NCI-H1930 (cell line): ENCODE results near the gene PSENEN.

ENCODE experiments used
- DNase-seq, 2 experiments: peaks; one replicate each; lab custom pipeline; 2025; lab: John Stamatoyannopoulos, UW

Gene PSENEN

DNA sequence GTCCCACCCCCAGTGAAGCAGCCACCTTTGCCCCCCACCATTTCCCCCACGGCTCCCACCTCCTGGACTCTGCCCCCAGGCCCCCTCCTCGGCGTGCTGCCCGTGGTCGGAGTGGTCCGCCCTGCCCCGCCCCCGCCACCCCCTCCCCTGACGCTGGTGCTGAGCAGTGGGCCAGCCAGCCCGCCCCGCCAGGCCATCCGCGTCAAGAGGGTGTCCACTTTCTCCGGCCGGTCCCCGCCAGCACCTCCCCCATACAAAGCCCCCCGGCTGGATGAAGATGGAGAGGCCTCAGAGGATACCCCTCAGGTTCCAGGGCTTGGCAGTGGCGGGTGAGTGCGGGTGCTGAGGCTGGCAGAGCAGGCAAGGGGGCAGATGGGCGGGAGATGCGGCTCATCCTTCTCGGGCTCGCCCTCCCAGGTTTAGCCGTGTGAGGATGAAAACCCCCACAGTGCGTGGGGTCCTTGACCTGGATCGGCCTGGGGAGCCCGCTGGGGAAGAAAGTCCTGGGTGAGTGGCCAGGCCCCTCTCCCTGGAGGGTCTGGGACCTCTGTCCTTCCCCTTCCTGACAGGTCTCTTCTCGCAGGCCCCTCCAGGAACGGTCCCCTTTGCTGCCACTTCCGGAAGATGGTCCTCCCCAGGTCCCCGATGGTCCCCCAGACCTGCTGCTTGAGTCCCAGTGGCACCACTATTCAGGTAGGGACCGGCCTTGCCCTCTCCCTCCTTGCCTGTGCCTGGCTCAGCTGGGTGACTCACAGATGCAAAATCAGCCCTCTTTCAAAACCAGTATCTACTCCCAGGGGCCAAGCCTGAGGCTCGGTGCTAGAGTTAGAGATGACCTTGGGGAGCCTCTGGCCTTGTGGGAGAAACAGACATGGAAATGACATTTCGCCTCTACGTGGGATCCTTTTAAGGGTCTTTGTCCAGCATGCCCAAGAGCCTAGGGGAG, 12.0 kb upstream of the PSENEN start:
- DNase-seq = no peak

DNA sequence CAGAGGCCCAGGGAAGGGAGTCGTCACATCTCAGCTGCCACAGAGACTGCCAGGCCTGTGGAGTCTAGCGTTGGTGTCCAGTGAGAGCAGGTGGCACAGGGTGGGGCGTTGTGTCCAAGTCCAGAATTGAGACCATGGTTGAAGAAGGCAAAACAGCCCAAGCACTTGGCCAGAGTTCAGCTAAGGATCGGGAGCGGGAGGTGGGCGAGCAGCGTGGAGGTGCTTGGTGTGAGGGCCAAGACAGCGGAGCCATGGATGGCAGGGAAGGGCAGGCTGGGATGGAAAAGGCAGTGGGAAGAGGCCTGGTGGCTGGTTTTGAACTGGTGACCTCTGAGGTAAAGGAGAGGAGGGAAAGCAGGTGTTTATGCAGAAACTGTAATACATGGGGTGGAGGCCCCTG, 11.2 kb upstream of the PSENEN start:
- no peak for DNase-seq

DNA sequence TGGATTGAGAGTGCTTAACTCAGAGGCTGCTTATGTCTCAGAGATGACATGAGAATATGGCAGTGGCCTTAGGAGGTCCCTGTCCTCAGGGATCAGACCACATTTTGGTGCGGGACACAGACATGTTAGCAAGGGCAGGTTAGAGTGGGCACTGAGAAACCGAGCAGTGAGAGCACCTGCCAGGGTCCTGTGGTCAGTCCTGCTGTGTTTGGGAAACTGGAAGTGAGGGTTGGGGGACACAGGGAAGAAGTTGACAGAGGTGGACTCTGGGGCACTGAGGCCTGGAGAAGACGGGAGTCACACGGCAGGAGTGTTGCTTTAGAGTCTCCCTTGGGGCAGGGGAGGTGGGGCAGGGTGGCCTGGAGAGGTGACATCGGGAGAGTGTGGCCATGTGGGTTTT, 10.6 kb upstream of the PSENEN start:
- no peak for DNase-seq

DNA sequence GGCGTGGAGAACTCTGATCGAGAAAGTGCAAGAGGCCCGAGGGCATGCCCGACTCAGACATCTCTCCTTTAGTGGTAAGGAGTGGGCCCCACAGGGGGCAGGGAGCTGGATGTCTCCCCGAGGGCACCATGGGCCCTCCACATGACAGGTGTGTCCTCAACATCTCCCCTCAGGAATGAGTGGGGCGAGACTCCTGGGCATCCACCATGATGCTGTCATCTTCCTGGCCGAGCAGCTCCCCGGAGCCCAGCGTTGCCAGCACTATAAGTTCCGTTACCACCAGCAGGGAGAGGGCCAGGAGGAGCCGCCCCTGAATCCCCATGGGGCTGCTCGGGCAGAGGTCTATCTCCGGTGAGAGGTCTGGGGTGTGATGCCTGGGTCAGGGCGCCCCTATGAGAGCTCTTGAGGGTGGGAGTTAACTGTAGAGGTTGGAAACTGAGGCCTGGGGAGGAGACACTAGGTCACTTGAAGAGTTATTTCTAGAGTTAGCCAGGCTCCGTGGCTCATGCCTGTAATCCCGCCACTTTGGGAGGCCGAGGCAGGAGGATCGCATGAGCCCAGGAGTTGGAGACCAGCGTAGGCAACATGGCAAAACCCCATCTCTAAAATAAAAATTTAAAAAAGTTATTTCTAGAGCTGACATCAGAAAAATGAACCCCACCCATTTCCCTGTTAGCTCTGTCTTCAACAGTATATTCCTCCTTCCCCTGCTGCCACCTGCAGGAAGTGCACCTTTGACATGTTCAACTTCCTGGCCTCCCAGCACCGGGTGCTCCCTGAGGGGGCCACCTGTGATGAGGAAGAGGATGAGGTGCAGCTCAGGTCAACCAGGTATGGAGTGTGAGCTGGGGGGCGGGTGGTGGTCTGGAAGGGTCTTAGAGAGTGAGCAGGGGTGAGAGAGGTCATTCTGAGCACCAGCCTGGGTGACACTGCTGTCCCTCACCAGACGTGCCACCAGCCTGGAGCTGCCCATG, 8.3 kb upstream of the PSENEN start:
- DNase-seq = no peak

DNA sequence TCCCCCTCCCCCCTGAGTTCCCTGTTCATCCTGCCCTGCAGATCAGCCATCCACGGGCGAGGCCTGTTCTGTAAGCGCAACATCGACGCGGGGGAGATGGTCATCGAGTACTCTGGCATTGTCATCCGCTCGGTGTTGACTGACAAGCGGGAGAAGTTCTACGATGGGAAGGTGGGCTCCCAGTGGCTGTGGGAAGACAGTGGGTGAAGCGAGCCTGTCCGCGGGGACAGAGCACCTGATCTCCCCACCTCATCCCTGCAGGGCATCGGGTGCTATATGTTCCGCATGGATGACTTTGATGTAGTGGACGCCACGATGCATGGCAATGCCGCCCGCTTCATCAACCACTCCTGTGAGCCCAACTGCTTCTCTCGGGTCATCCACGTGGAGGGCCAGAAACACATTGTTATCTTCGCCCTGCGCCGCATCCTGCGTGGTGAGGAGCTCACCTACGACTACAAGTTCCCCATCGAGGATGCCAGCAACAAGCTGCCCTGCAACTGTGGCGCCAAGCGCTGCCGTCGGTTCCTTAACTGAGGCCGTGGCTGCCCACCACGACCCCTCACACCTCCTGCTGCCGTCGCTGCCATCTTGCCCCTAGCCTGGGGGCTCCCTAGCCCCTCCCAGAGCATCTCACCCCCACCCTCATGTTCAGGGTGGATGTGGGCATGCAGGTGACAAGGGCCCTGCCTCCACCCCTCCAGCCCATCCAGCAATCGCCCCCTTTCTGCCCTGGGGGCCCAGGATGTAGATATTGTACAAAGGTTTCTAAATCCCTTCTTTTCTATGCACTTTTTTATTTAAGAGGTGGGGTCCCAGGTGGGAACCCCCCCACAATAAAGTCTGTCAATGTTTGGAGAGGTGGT, 7.2 kb upstream of the PSENEN start:
- no peak for DNase-seq

DNA sequence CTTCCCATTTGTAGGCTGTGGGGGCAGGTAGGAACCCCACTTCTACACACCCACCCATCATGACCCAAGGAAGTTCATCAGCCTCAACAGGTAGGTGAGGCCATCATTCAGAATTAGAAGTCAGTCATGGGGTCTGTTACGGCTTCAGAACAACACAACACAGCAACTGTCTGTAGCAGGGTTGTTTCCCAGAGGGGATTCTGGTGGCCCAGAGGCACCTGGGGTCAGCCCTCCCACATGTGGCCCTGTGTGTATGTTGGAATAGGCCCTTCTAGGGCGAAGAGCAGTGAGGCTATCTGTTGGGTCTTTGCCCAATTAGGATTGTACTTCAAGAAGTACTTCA, 6.6 kb upstream of the PSENEN start:
- no peak for DNase-seq

DNA sequence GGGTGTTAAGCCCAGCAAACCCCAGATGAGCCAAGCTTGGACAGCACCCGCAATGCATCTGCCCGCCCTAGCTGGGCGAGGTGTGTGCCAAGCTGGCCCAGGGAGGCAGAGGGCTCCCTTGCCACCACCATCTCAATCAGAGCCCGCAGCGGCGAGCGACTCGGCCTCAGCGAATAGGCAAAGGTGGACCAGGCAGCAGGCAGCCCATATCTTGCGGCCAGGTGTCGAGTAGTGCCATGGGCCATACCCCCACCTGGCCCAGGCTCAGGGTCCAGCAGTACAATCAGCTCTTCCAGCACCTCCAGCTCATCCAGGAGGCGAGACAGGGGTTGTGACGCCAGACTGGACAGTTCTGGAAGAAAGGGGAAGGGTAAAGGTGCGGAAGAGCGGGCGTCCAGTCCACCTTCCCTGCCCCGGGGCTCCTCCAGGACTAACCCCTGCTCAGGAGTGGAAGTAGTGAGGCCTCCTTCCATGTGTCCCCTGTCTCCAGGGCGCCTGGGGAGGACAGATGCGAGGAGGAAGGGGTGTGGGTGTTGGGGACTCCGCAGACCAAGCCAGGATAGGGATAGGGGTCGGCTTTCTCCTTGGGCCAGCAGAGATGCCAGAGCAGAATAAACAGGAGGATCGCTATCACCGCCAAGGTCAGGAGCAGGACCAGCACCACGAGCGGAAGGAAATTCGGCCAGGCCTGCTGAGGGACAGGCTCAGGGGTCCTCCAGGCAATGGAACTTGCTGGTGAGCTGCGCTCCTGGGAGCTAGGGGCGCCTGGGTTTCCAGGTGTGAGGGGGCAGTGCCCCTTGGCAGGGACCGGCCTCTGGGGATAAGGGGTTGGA, 6.0 kb upstream of the PSENEN start:
- no peak for DNase-seq

DNA sequence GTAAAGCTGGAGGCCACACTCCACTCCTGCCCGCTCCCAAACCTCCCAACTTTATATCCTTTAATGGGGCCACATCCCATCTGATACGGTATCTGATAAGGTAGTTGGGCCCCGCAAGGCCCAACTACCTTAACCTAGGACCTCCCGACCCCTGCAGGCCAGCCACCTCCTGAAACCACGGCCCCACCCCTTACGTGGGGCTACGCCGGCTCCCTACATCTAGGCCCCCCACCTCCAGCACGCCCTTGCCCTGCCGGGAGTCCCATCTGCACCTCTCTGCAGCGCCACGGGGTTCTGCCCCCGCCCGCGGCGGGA, 5.4 kb upstream of the PSENEN start:
- no peak for DNase-seq

DNA sequence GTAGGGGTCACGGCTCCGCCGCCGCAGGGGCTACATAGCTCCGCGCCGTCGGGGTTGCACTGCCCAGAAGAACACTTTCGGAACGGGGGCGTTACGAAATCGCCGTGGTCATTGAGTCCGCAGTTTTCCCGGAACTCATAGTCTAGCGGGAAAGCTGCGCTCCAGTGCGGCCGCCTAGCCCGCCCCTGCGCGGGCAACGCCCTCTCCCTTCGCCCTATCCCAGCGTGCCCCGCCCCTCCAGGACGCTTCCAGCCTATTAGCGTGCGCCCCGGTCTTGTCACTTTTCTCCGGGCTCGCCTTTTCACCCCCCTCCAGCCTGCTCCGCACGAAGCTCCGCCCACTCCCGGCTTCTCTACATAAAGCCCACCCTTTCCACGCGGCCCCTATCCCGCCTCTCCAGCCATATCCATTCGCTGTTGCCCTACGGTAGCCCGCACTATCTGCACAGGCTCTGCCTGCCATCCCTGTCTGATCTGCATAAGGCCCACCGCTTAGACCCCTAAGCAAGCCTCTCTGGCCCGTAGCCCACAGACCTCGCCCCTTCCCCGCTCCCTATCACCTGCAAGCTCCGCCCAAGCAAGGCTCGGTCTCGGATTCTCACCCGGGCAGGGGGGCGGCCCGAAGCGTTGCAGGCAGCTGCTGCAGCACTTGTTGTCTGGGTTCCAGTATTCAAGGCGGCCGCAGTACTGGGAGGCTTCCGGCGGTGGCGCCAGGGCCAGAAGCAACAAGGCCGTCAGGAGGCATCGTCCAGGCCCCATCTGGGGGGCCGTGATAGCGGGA, 4.8 kb upstream of the PSENEN start:
- DNase-seq = peak; percentile 98 to 100

DNA sequence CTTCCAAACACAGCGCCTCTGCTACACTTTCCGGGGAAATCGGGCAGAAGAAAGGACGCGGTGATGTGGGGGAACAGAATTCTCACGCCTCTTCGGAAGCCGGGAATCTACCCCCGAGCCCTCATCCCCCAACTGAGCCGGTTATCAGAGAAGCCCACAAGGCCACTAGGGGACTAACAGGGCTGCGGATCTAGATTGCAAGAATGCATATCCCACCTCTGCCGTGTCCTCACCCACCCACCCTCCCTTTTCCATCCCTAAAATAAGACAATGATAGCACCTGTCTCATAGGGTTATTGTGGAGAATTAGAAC, 4.3 kb upstream of the PSENEN start:
- no peak for DNase-seq

DNA sequence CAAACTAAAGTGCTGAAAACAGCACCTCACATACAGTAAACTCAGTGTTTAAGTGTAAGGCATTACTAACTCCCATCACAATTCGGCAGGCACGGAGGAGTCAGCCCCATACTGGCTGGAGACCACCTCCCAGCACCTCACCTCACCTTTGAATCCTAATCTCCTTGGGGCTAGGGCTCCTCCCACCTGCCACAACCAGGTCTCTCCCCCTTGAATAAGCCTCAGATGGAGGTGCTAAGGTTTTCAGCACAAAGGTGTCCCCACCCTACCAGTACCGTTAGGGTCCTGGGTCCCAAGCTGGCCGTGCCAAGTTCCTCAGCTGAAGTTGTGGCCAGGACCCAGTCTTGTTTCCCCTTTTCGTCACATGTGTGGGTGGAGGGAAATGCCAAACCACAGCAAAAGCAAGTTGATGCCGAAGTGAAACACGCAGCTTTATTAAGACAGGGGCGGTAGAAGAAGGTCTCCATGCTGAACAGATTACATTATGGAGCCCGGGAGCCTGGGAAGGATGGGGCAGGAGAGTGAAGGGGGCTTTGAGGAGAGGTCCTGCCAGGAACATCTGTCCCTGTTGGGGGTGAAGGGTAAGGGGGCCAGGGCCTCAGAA, 3.2 kb upstream of the PSENEN start, which contains the start of gene IGFLR1:
Gene IGFLR1 (minus strand): TSS at position 332 of the 604 bp plus-strand sequence. CDS start 1,272 bp downstream, outside the sequence.
- DNase-seq = no peak

DNA sequence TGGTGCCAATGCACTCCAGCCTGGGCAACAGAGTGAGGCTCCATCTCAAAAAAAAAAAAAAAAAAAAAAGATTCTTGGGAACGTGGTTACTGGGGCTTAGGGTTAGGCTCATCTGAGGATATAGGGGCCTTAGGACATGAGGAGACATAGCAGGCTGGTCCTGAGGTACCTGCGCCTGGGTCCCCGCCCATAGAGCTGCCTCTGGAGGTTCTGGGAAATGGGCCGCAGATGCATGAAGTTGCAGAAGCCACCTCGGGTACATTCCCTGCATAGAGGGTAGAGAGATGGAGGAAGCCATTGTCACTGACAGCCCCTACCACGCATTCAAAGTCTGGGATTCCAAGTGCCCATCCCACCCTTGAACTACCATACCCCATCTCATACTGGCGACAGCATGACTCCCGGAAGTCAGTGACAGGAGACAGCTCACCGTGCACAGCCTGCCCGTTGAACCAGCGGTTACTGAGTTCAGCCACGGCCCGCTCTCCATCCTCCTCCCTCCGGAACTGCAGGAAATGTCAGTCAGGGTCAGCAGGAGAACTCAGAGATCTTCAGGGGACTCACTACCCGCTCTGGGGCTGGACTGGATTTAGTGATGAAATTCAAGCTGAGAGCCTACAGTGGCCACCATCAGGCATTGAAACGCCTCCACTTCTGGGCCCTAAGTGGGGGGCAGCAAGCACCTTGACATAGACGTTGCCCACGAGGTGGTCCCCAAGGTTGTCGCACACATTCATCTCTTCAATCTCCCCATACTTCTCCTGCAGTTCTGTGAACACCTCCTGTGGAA, 1.6 kb upstream of the PSENEN start:
- DNase-seq = no peak

DNA sequence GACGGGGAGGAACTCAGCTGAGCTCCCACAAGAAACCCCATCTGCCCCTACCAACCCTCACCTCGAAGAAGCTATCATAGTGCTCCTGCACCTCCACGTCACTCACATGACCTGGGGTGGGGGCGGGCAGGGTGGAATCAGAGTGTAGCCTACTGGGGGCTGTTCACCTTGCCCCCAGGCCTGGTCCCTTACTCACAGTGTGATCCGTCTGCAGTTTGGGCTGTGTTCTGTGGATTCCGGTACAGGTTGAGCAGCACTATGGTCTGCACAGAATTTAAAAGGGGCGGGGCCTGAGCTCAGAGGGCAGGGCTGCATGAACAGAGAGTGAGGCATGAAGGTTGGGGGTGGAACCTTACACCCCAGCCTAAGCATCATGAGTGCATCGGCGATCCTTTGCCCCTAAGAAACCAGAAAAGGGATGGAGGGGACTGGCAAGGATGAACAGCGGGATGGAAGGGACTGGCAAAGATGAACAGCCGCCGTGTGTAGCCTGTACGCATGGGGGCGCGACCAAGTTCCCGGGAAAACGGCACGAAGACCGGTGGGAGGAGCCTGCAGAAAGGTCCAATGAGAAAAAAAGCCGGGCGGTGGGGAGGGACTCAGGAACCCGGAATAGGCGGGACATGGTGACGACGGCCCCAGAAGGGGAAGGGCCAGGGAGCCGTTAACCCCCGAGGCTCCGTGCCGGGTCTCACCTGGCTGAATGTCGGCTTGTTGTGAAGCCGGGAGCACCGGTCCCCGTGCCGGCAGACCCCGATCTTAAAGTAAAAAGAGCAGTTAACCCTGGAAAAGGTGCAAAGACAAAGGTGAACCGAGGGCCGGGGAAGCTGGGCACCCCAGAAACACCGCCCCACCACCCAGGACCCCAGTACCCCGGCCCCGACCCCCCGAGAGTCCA, 772 bp upstream of the PSENEN start:
- peak; percentile 96 to 97 for DNase-seq

DNA sequence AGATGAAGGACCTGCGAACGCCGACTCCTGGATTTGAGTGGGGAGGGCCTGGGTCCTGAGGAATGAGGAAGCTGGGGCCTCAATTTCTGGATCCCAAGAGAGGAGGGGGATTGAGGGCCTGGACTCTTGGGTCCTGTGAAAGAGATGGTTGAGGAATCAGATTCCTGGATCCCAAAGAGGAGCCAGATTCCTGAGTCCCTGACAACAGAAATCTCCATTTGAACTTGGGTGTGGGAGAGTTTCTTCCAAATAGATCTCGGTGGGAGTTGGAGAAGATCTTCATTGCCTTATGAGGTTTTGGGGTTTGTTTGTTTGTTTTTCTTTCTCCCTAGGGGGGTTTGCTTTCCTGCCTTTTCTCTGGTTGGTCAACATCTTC, 624 bp downstream of the PSENEN start:
- DNase-seq = no peak

DNA sequence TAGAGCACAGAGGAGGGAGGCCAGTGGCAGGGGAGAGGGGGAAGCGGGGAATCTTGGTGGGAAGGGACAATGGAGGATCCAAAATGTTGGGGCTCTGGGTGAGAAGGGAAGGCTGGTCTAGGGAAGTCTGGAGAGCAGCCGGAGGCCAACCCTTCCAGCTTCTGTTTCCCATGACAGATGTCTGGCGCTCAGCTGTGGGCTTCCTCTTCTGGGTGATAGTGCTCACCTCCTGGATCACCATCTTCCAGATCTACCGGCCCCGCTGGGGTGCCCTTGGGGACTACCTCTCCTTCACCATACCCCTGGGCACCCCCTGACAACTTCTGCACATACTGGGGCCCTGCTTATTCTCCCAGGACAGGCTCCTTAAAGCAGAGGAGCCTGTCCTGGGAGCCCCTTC, 1.1 kb downstream of the PSENEN start:
- DNase-seq = no peak

DNA sequence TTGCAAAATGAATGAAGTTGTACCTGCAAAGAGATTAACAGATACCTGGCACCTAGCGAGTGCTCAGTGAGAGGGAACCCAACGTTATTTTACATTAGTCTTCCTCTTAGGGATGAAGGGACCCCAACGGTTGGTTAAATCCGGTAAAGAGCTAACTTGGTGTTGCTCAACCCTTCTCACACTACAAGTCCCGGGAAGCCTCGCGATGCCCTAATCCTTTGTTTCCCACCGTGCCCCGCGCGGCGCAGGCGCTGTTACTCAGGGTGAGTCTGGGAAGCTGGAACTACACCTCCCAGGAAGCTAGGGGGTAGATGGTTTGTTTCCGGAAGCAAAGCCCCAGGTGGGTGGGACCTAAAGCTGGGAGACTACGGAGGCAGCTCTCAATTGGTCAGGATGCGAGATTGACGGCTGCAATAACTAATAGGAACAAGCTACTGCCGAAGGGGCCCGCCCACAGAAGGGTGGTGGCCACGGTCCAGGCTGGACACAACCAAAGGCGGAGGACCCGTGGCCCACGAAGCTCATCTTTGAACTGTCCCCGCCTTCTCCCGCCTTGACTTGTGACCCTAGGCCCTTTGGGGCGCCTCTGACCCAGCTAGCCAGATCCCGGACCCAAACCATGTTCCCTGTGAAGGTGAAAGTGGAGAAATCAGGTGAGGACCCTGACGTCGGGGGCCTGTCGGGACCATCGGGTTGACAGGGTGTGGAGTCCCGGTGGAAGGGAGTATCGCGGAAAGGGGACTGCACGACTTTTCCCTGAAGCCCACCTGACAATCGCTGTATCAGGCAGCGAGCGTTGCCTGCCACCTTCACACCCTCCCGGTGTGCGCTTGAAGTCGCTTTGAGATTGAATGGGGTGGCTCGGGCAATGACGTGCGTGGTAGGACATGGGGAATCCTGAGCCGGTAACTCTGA, 2.9 kb downstream of the PSENEN start, which contains the start of gene LIN37:
Gene LIN37 (plus strand): TSS at position 471 of the 915 bp plus-strand sequence. CDS start 149 bp downstream, at position 620.
- DNase-seq = peak; percentile 100

DNA sequence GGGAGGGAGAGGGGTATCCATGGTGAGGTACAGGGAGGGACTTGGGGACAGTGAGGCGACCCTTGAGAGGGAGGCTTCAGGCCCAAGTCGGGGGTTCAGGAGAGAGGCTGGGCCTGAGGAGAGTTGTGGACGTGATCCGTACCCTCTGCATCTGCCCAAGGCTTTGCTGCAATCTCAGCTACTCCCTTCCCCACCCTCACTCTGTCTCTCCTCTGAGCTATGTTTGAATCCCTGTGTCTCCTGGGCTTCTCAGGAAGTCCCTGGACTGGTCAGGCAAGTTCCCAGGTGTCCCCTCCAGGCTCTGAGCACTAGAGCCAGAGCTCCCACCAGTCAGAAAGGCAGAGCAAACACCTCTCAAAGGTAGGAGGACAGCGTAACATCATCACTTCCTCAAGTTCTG, 4.7 kb downstream of the PSENEN start:
- DNase-seq = no peak
